Stimulated activated CD4-positive, alpha-beta T cell treated with anti-CD3 and anti-CD28 coated beads, Interleukin-12 subunit alpha, Interleukin-12 subunit beta, amount 100 ng/mL, for 4 hours (primary cell): ENCODE results near the gene NSMCE1.

Experiments
- DNase-seq: peaks from one replicate; pipeline ENCODE4 v3.0.0-alpha.2; 2020

Gene NSMCE1

DNA sequence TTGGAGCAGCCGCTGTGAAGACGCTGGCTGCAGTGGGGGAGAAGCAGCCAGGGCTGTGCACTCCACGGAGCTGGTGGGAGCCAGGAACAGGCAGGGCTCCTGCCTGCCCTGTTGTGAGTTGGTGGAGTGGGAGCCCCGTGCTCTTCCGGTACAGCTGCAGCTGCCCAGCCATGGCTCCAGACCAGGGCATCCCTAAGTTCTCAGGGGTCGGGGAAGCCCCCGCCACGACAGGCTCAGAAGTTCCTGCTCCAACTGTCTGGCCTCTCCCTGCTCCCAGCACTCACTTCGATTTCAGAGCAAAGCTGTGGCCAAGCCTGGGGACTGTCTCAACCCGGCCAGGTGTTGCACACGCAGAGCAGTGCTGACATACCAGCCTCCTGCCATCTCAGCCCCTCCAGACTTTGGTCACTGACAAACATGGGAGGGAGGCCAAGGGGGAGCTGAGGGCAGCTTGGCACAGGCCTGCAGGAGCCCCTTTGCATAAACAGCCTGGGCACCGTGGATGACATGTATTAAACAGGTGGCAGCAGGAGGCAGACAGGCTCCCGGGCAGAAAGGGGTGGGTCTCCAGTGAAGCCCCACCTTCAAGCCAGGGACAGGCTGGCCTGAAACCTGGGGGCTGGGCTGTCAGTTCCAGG lies 79.1 kb downstream of the NSMCE1 start:
- DNase-seq = no peak

DNA sequence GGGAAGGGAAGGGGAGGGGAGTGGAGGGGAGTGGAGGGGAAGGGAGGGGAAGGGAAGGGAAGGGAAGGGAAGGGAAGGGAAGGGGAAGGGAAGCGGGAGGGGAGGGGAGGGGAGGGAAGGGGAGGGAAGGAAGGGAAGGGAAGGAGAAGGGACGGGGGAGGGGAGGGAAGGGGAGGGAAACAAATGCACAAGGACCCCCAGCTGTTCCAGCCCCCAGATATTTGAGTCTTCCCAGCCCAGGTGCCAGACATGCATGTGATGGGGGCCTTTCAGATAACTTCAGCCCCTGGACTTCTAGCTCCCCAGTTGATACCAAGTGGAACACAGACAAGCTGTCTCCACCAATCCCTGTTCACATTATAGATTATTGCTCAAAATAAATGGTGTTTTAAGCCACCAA lies 79.9 kb downstream of the NSMCE1 start:
- DNase-seq = no peak

DNA sequence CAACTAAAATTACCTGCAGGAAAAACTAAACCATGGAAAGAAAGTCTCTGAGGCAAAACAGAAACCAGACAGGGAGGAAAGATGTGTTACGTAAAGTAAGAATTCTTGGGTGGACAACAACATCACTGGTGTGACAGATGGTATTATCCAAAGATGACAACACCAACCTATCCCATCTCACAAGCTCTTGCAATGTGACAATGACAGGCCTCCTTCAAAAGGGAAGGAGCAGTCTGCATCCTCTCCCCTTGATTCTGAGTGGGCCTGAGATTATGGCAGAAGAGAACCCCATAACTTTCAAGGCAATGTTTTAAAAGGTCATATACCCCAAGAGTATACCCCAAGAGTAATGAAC lies 82.8 kb downstream of the NSMCE1 start:
- no peak for DNase-seq

DNA sequence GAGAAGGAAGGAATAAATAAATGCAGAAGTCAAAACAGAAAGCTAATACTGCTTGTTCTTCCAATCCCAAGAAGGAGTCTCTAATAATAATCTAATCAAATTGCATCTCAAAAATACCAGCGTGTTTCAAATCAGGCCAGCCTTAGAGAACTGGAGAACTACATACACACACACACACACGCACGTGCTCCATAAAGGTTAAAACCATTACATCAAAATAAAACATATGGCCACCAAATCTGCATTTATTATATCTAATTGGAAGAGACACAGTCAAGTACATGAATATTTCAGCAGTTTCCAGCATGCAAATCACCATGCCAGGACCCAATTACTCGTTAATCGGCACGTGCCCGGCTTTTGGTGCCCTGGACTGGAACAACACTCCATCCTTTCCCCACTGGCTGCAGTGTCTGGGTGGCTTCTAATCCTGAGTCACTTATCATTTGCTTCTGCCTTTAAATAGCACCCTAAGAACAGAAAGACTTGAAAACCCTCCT lies 85.6 kb downstream of the NSMCE1 start:
- no peak for DNase-seq

GRCh38 chr16:27181019-27181790 lies 87.4 kb downstream of the NSMCE1 start:
- DNase-seq = no peak

GRCh38 chr16:27179500-27180072 lies 89.0 kb downstream of the NSMCE1 start:
- peak; percentile 78 for DNase-seq

DNA sequence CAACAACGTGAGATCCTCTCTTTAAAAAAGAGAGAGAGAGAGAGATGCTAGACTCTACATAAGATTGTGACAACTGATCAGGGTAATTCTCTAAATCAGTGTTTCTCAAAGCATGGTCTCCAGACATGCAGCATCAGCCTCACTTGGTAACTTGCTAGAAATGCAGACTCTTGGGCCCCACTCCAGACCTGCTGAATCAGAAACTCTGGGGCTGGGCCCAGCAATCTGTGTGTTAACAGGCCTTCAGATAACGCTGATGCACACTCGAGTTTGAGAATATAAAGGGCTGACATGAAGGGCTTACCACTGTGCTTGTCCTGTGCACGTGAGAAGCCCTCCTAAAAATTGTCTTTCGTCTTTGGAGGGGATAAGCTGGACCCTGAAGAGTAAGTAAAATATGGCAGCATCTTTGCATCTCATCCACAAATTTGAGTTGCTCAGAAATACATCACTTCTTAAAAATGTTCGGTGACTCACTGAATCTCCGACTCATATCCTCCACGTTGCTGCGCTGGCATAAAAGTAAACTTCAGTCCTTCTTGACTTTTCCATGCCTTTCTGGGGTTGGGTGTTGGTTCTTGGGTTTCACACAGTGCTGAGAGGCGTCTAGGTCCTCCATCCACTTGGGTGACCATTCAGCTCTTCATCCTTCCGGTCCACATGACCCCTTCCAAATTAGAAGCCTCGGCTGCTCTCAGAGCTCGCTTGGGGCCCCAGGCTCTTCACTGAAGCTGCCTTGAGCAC lies 91.4 kb downstream of the NSMCE1 start:
- no peak for DNase-seq

DNA sequence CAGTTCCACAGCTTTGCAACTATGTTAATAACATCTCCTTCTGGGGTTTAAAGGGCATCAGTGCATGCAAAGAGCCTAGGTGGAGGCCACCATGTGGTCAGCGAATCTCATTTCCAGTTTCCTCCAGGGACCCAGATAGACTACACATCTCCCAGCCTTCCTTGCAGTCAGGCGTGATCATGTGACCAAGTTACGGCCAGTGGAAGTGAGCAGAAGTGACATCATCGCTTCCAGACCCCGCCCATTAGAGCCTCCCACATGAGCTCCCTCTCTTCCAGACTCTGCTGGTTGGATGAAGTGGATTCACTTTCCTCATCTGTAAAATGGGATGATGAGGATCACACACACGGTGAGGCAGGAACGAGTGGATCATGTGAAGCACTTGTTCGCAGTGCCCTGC lies 92.7 kb downstream of the NSMCE1 start:
- no peak for DNase-seq
